Calu3 (cell line): ENCODE measurements around the gene WLS. TPM values are rescaled to one million over a fixed set of nuclear protein-coding genes. Genes with fewer than 3 reads are reported as not detected.

Experiments
- BruUV-seq: library from RNA; stranded (reverse); fragments of 400-500 nt; replicated peaks from 2 replicates; lab custom pipeline; 2021; lab: Mats Ljungman, UMichigan
- CTCF ChIA-PET: fragments of 300-600 bp; sonication (Branson Sonifier 250); formaldehyde crosslinking; loops from one replicate; lab custom pipeline; 2022; ENCODE audit warnings: antibody characterized with exemption; lab: Charles Lee
- DNase-seq: peaks from one replicate; pipeline ENCODE4 v3.0.0; 2022
- H3K27ac Mint-ChIP-seq: one replicate; pipeline ENCODE4 v1.8.0; 2022; ENCODE audit warnings: mixed read lengths; ENCODE audit not compliant: unreplicated experiment
- H3K27me3 Mint-ChIP-seq: one replicate; pipeline ENCODE4 v1.8.0; 2022; ENCODE audit warnings: mixed read lengths; ENCODE audit not compliant: unreplicated experiment
- H3K36me3 Mint-ChIP-seq: one replicate; pipeline ENCODE4 v1.8.0; 2022; ENCODE audit warnings: mild to moderate bottlenecking, moderate library complexity, mixed read lengths; ENCODE audit not compliant: insufficient read depth, unreplicated experiment
- H3K4me1 Mint-ChIP-seq: one replicate; pipeline ENCODE4 v1.8.0; 2022; ENCODE audit warnings: mild to moderate bottlenecking, low read depth, mixed read lengths; ENCODE audit not compliant: unreplicated experiment
- H3K4me3 Mint-ChIP-seq: one replicate; pipeline ENCODE4 v1.8.0; 2022; ENCODE audit warnings: mild to moderate bottlenecking, low read depth, moderate library complexity, mixed read lengths; ENCODE audit not compliant: unreplicated experiment
- H3K9me3 Mint-ChIP-seq: one replicate; pipeline ENCODE4 v1.8.0; 2022; ENCODE audit warnings: low read depth, mixed read lengths; ENCODE audit not compliant: unreplicated experiment
- intact Hi-C: fragments of 100-400 bp; cut with micrococcal nuclease; formaldehyde crosslinking; loops from one replicate; pipeline ENCODE4 v1.10.0; 2022; ENCODE audit not compliant: unreplicated experiment
- total RNA-seq: library from RNA; stranded (reverse); gene quantifications from 2 replicates; pipeline ENCODE4 v1.2.3, GENCODE V29; 2022
- TF ChIP-seq, protein P1 (sequence below): fragments of 200-600 bp; IDR thresholded peaks from one replicate; pipeline ENCODE4 v1.8.0; 2022; ENCODE audit warnings: antibody characterized with exemption; ENCODE audit not compliant: unreplicated experiment

WLS gene
- total RNA-seq, 1 experiment from 2014 or later, result 50.9 TPM

DNA sequence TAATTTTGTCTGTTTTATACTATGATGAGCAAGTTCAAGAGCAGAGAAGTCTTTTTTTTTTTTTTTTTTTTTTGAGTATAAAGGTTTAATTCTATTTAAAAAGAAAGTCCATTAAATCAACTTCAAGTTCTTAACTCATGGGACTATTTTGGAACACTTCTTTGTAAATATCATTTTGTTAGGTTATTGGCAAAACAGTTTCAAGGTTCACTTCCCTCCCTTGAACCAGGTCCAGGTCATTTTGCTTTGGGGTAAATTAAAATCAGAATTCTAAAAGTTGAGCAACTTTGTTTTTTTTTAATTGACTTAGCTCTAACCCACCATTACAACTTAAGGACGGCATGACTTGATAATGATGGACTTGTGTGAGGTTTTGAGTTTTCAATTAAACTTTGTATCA lies 72.3 kb downstream of the WLS start:
- CTCF ChIA-PET, result no interaction called here
- H3K36me3 Mint-ChIP-seq, result no peaks in the 10 kb centered on the region
- TF ChIP-seq, protein P1, sequence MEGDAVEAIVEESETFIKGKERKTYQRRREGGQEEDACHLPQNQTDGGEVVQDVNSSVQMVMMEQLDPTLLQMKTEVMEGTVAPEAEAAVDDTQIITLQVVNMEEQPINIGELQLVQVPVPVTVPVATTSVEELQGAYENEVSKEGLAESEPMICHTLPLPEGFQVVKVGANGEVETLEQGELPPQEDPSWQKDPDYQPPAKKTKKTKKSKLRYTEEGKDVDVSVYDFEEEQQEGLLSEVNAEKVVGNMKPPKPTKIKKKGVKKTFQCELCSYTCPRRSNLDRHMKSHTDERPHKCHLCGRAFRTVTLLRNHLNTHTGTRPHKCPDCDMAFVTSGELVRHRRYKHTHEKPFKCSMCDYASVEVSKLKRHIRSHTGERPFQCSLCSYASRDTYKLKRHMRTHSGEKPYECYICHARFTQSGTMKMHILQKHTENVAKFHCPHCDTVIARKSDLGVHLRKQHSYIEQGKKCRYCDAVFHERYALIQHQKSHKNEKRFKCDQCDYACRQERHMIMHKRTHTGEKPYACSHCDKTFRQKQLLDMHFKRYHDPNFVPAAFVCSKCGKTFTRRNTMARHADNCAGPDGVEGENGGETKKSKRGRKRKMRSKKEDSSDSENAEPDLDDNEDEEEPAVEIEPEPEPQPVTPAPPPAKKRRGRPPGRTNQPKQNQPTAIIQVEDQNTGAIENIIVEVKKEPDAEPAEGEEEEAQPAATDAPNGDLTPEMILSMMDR, result no peak
- no TSS peak for BruUV-seq
- H3K4me1 Mint-ChIP-seq, result no peaks in the 10 kb centered on the region
- intact Hi-C loops, result no loop called here
- no peak overlapping the region for H3K27ac Mint-ChIP-seq
- no peaks in the 10 kb centered on the region for H3K27me3 Mint-ChIP-seq
- no peak overlapping the region for H3K4me3 Mint-ChIP-seq
- H3K9me3 Mint-ChIP-seq, result no peaks in the 10 kb centered on the region
- DNase-seq, result no peak

DNA sequence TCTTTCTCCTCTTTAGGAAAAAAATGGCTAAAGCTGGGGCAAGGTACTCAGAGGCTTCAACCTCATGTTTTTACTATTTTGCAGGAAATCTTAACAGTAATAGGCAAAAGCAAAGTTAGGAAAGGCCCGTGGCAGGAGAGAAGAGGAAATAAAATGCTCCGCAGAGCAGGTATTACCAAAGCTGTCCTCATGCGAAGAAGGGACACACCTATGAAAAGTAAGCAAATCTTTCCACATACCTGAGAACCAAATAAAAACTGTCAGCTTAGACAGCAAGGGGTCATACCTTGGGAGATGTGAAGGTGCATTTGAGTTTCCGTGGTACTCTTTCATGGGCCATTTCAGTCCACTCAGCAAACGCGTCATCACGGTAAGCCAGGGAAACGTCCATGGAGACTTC lies 73.5 kb downstream of the WLS start:
- TF ChIP-seq, protein P1, result no peak
- no peak for DNase-seq
- H3K9me3 Mint-ChIP-seq, result no peaks in the 10 kb centered on the region
- BruUV-seq, result no TSS peak
- no peaks in the 10 kb centered on the region for H3K4me1 Mint-ChIP-seq
- no peak overlapping the region for H3K4me3 Mint-ChIP-seq
- no peaks in the 10 kb centered on the region for H3K27me3 Mint-ChIP-seq
- H3K36me3 Mint-ChIP-seq, result no peaks in the 10 kb centered on the region
- H3K27ac Mint-ChIP-seq, result no peak overlapping the region
- intact Hi-C loops, result no loop called here
- CTCF ChIA-PET, result no interaction called here

DNA sequence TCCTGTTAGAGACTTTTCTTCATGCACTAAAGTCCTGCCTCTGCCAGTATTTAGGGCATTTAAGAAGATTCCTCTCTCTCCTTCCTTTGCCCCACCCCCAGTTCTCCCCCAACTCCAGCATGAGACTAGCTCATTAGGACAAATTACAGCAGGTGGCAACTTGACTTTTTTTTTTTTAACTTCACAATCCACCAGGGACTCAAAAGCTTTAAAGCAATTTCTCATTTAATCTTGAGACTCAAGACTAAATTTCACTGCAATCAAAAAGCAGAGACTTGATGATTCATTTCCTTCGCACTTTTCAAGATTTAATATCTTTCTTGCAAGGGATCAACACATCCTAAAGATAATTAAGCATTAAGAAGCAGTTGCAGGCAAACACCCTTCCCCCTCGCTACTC lies 74.9 kb downstream of the WLS start:
- intact Hi-C loops, result no loop called here
- H3K36me3 Mint-ChIP-seq, result no peaks in the 10 kb centered on the region
- CTCF ChIA-PET, result interaction anchor here (0.9 kb wide), 1 partner anchor 12 kb away, joined by 3 read pairs; no protein-coding TSS in a partner anchor
- no peaks in the 10 kb centered on the region for H3K4me1 Mint-ChIP-seq
- H3K27me3 Mint-ChIP-seq, result no peaks in the 10 kb centered on the region
- BruUV-seq, result no TSS peak
- no peak for DNase-seq
- H3K27ac Mint-ChIP-seq, result no peak overlapping the region
- H3K9me3 Mint-ChIP-seq, result no peaks in the 10 kb centered on the region
- TF ChIP-seq, protein P1, result no peak
- no peak overlapping the region for H3K4me3 Mint-ChIP-seq

DNA sequence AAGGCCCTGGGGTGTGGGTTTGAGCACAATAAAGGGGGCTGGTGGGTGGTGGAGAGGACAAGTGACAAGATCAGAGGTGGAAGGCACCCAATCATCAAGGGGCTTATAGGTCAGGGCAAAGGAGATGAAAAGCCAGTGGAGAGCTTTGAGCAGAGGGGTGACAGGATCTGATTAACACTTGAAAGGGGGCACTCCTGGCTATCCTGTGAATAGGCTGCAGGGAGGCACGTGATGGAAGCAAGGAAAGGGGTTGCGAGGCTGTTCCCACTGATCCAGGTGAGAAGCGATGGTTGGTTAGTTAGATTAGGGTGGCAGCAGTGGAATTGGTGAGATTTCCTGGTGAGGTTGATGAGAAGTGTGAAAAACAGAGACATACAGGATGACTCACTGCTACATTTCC lies 80.6 kb downstream of the WLS start:
- intact Hi-C loops, result no loop called here
- Mint-ChIP-seq H3K4me3 (no peak overlapping the region), H3K9me3 (no peaks in the 10 kb centered on the region), H3K27me3 (no peaks in the 10 kb centered on the region), H3K4me1 (peaks cover under 1% of the 10 kb centered on the region), H3K36me3 (no peaks in the 10 kb centered on the region), H3K27ac (no peak overlapping the region)
- DNase-seq, result no peak
- TF ChIP-seq, protein P1, result no peak
- BruUV-seq, result no TSS peak
- CTCF ChIA-PET, result no interaction called here
